OCI-LY3 (cell line): ENCODE data around the gene RIC1.

Experiments
- H2AFZ ChIP-seq: fragments of 200-600, 300-600 bp; shearing (Covaris generic); 2 replicates; pipeline ENCODE4 v1.6.0; 2014; ENCODE audit warnings: antibody characterized with exemption, low read depth, low read length
- H3K27ac ChIP-seq: fragments of 200-600, 300-600 bp; sonication (generic); 2 replicates; pipeline ENCODE4 v1.5.1; 2014; ENCODE audit warnings: mild to moderate bottlenecking, low read length, moderate library complexity, mixed read lengths
- H3K27me3 ChIP-seq: fragments of 200-600, 300-600 bp; sonication (generic); 2 replicates; pipeline ENCODE4 v1.6.1; 2014; ENCODE audit warnings: low read depth, low read length, mixed read lengths
- H3K36me3 ChIP-seq: fragments of 200-600, 300-600 bp; sonication (generic); replicated peaks from 2 replicates; pipeline ENCODE3; 2014; ENCODE audit warnings: low read depth, low read length, mixed read lengths
- H3K4me1 ChIP-seq: fragments of 300-600, 200-600 bp; sonication (generic); 2 replicates; pipeline ENCODE4 v1.6.1; 2014; ENCODE audit warnings: low read length, mixed read lengths
- H3K4me2 ChIP-seq: fragments of 200-600, 300-600 bp; sonication (generic); 2 replicates; pipeline ENCODE4 v1.6.1; 2014; ENCODE audit warnings: low read length, mixed read lengths
- H3K4me3 ChIP-seq: fragments of 300-600, 200-600 bp; sonication (generic); 2 replicates; pipeline ENCODE4 v1.5.1; 2014; ENCODE audit warnings: antibody characterized with exemption, mild to moderate bottlenecking, low read length, moderate library complexity
- H3K79me2 ChIP-seq: fragments of 300-600, 200-600 bp; shearing (Covaris generic); 2 replicates; pipeline ENCODE4 v1.6.1; 2014; ENCODE audit warnings: mild to moderate bottlenecking, low read length, mixed read lengths
- H3K9ac ChIP-seq: fragments of 300-600, 200-600 bp; shearing (Covaris generic); 2 replicates; pipeline ENCODE4 v1.6.0; 2014; ENCODE audit warnings: mild to moderate bottlenecking, low read length, moderate library complexity
- H3K9me3 ChIP-seq: fragments of 200-600, 300-600 bp; shearing (Covaris generic); 2 replicates; pipeline ENCODE4 v1.6.1; 2014; ENCODE audit warnings: low read length, mixed read lengths; ENCODE audit not compliant: insufficient read depth
- H4K20me1 ChIP-seq: fragments of 200-600, 300-600 bp; sonication (generic); 2 replicates; pipeline ENCODE4 v1.6.1; 2016; ENCODE audit warnings: low read length, mixed read lengths; ENCODE audit not compliant: insufficient read depth
- CTCF ChIP-seq: fragments of 200-600, 300-600 bp; sonication (generic); IDR thresholded peaks from 2 replicates; pipeline ENCODE4 v1.5.1; 2014; ENCODE audit warnings: antibody characterized with exemption, low read length, low read depth
- EZH2phosphoT487 ChIP-seq: fragments of 200-600 bp; shearing (Covaris generic); IDR thresholded peaks from 2 replicates; pipeline ENCODE4 v1.6.1; 2018; ENCODE audit warnings: antibody characterized with exemption, mixed run types, low read depth

The RIC1 gene

GRCh38 chr9:5610491-5610890, 18.4 kb upstream of the RIC1 start:
- TF ChIP-seq EZH2phosphoT487 (no peak), CTCF (no peak)
- Histone ChIP-seq H3K27me3 (no peaks in the 10 kb centered on the region), H4K20me1 (no peaks in the 10 kb centered on the region), H3K4me2 (no peak overlapping the region), H3K27ac (no peak overlapping the region), H3K9ac (no peak overlapping the region), H3K4me1 (peaks cover 33% of the 10 kb centered on the region), H2AFZ (no peak overlapping the region), H3K9me3 (no peaks in the 10 kb centered on the region), H3K79me2 (peaks cover 4% of the 10 kb centered on the region), H3K4me3 (no peak overlapping the region), H3K36me3 (peaks cover 4% of the 10 kb centered on the region)

- H3K27ac ChIP-seq = no peak overlapping the region
- no peaks in the 10 kb centered on the region for H3K27me3 ChIP-seq
- no peak overlapping the region for H3K9ac ChIP-seq
- H3K36me3 ChIP-seq = peaks cover 11% of the 10 kb centered on the region
- no peaks in the 10 kb centered on the region for H4K20me1 ChIP-seq
- peaks cover 38% of the 10 kb centered on the region for H3K4me1 ChIP-seq
- H3K79me2 ChIP-seq = peaks cover 13% of the 10 kb centered on the region
- H3K4me2 ChIP-seq = no peak overlapping the region
- no peak overlapping the region for H2AFZ ChIP-seq
- no peaks in the 10 kb centered on the region for H3K9me3 ChIP-seq
- no peak overlapping the region for H3K4me3 ChIP-seq
- TF ChIP-seq CTCF (no peak), EZH2phosphoT487 (no peak)
These were observed 17.4 kb upstream of the RIC1 start for GRCh38 chr9:5611321-5612184.

- no peak overlapping the region for H3K27ac ChIP-seq
These were observed 16.7 kb upstream of the RIC1 start for GRCh38 chr9:5612185-5612530.

GRCh38 chr9:5614192-5614591, 14.7 kb upstream of the RIC1 start:
- no peaks in the 10 kb centered on the region for H4K20me1 ChIP-seq
- H3K36me3 ChIP-seq = peaks cover 11% of the 10 kb centered on the region
- H2AFZ ChIP-seq = no peak overlapping the region
- no peaks in the 10 kb centered on the region for H3K27me3 ChIP-seq
- H3K27ac ChIP-seq = no peak overlapping the region
- H3K4me1 ChIP-seq = peaks cover 50% of the 10 kb centered on the region
- H3K9me3 ChIP-seq = no peaks in the 10 kb centered on the region
- peaks cover 24% of the 10 kb centered on the region for H3K79me2 ChIP-seq
- H3K4me2 ChIP-seq = no peak overlapping the region
- no peak overlapping the region for H3K9ac ChIP-seq
- no peak overlapping the region for H3K4me3 ChIP-seq
- no peak for TF ChIP-seq EZH2phosphoT487
- TF ChIP-seq CTCF = no peak

More at GRCh38 chr9:5612185-5612530, 16.7 kb upstream of the RIC1 start:
- H3K36me3 ChIP-seq = peaks cover 11% of the 10 kb centered on the region
- no peaks in the 10 kb centered on the region for H4K20me1 ChIP-seq
- H3K9ac ChIP-seq = no peak overlapping the region
- H3K4me2 ChIP-seq = no peak overlapping the region
- H3K27me3 ChIP-seq = no peaks in the 10 kb centered on the region
- no peak overlapping the region for H3K4me3 ChIP-seq
- no peak overlapping the region for H2AFZ ChIP-seq
- H3K9me3 ChIP-seq = no peaks in the 10 kb centered on the region
- H3K4me1 ChIP-seq = peaks cover 43% of the 10 kb centered on the region
- peaks cover 17% of the 10 kb centered on the region for H3K79me2 ChIP-seq
- TF ChIP-seq EZH2phosphoT487 (no peak), CTCF (no peak)
